Colonic mucosa (tissue), 4 donors: ENCODE measurements around the gene PHF21B. TPM values are rescaled to one million over a fixed set of nuclear protein-coding genes. Genes with fewer than 3 reads are reported as not detected.
"Not testable (repeated sequence)": the region's sequence is repeated elsewhere in the genome, so short reads cannot be mapped to it uniquely, and the experiment has no call there.

Experiments
- DNase-seq: peaks from one replicate; pipeline ENCODE4 v3.0.0-alpha.2; 2020
- H3K27ac ChIP-seq: fragments of 200-600 bp; one replicate; pipeline ENCODE4 v1.8.0; 2021
- H3K27me3 ChIP-seq: fragments of 200-600 bp; one replicate; pipeline ENCODE4 v1.8.0; 2021
- H3K36me3 ChIP-seq: fragments of 200-600 bp; one replicate; pipeline ENCODE4 v1.8.0; 2021
- H3K4me1 ChIP-seq: fragments of 200-600 bp; one replicate; pipeline ENCODE4 v1.8.0; 2021; ENCODE audit warnings: mild to moderate bottlenecking
- H3K4me3 ChIP-seq: fragments of 200-600 bp; one replicate; pipeline ENCODE4 v1.8.0; 2021
- H3K9ac ChIP-seq, 2 donors: one replicate each; pipeline ENCODE4 v1.7.0; 2013; ENCODE audit warnings: control low read depth in 2 of 2, low read depth in 2 of 2, low read length in 2 of 2
- H3K9me3 ChIP-seq: fragments of 200-600 bp; one replicate; pipeline ENCODE4 v1.8.0; 2021
- CTCF ChIP-seq: fragments of 200-600 bp; IDR thresholded peaks from one replicate; pipeline ENCODE4 v1.8.0; 2022; ENCODE audit warnings: antibody characterized with exemption, mild to moderate bottlenecking
- intact Hi-C: fragments of 100-400 bp; cut with DNase I; formaldehyde crosslinking; loops from one replicate; pipeline ENCODE4 v1.14.1; 2022
- total RNA-seq, 2 donors: library from RNA; stranded (reverse); fragmentation: NEBNext Ultra II Directional in 1 of 2; extraction: Animal tissue kit (Norgen Biotek cat#: 25700) in 1 of 2; gene quantifications; one replicate each; pipeline ENCODE4 v1.2.1, GENCODE V29; 2021
- donor health status: healthy.
- donor health status: DM: no; HTN: no; CAD: no.
- donor health status: DM: no; HTN: no; CAD: no.

The PHF21B gene
- total RNA-seq, 2 donors from 2014 or later = not detected

- Histone ChIP-seq H3K4me1 (no peaks in the 10 kb centered on the region), H3K4me3 (no peak overlapping the region), H3K36me3 (no peaks in the 10 kb centered on the region), H3K27ac (no peak overlapping the region), H3K9me3 (no peaks in the 10 kb centered on the region), H3K9ac (no peak overlapping the region), H3K27me3 (no peaks in the 10 kb centered on the region)
- no peak for TF ChIP-seq CTCF
- no peak for DNase-seq
- intact Hi-C loops = no loop called here
Observed at GRCh38 chr22:44962741-44963454, 46.9 kb downstream of the PHF21B start.

- H3K27ac ChIP-seq, H3K27me3 ChIP-seq, H3K9ac ChIP-seq, H3K4me1 ChIP-seq, H3K9me3 ChIP-seq, intact Hi-C loops, H3K4me3 ChIP-seq, DNase-seq, H3K36me3 ChIP-seq: not testable (repeated sequence)
Observed at GRCh38 chr22:44961682-44962081, 48.1 kb downstream of the PHF21B start.

- no peak for TF ChIP-seq CTCF
- no peak for DNase-seq
- no peak overlapping the region for H3K4me3 ChIP-seq
Observed at GRCh38 chr22:44956840-44957767, 52.7 kb downstream of the PHF21B start.

GRCh38 chr22:44955102-44955501, 54.7 kb downstream of the PHF21B start:
- H3K4me1 ChIP-seq = no peaks in the 10 kb centered on the region
- no peak overlapping the region for H3K27ac ChIP-seq
- H3K9me3 ChIP-seq = no peaks in the 10 kb centered on the region
- H3K27me3 ChIP-seq = no peaks in the 10 kb centered on the region
- TF ChIP-seq CTCF = no peak
- no peak overlapping the region for H3K4me3 ChIP-seq
- no peak overlapping the region for H3K9ac ChIP-seq
- intact Hi-C loops = no loop called here
- H3K36me3 ChIP-seq = no peaks in the 10 kb centered on the region
- DNase-seq = no peak

More at GRCh38 chr22:44956840-44957767, 52.7 kb downstream of the PHF21B start:
- Histone ChIP-seq H3K27ac (no peak overlapping the region), H3K36me3 (no peaks in the 10 kb centered on the region), H3K4me1 (no peaks in the 10 kb centered on the region), H3K27me3 (no peaks in the 10 kb centered on the region), H3K9me3 (no peaks in the 10 kb centered on the region), H3K9ac (no peak overlapping the region)
- intact Hi-C loops = no loop called here

- intact Hi-C loops = no loop called here
- Histone ChIP-seq H3K27ac (no peak overlapping the region), H3K36me3 (no peaks in the 10 kb centered on the region), H3K4me1 (no peaks in the 10 kb centered on the region), H3K27me3 (no peaks in the 10 kb centered on the region), H3K9ac (no peak overlapping the region), H3K4me3 (no peak overlapping the region), H3K9me3 (no peaks in the 10 kb centered on the region)
- no peak for TF ChIP-seq CTCF
- no peak for DNase-seq
Observed at GRCh38 chr22:44954149-44954548, 55.7 kb downstream of the PHF21B start.
